Suppressor macrophage (primary cell): ENCODE measurements around the gene STK40.
A peak's percentile ranks its signal among the peaks of the same experiment; 100 is the strongest.

Experiments used
- DNase-seq, 4 experiments: peaks; one replicate each; pipeline ENCODE4 v3.0.0-alpha.2; 2020 to 2022

The STK40 gene

GRCh38 chr1:36369061-36369861, 16.5 kb downstream of the STK40 start:
- DNase-seq = peak; percentile 73 to 86 (median 84)

GRCh38 chr1:36367798-36368197, 17.9 kb downstream of the STK40 start:
- DNase-seq = no peak

GRCh38 chr1:36367066-36367465, 18.7 kb downstream of the STK40 start:
- DNase-seq = no peak

- peak; percentile 68 to 86 (median 82) for DNase-seq
These were observed 19.5 kb downstream of the STK40 start for GRCh38 chr1:36366091-36366661.

GRCh38 chr1:36365381-36365780, 20.3 kb downstream of the STK40 start:
- DNase-seq = peak; percentile 77 to 93 (median 86)

GRCh38 chr1:36359911-36360550, 25.7 kb downstream of the STK40 start:
- peak in 3 of 4 experiments; percentile 55 to 69 (median 64) for DNase-seq

GRCh38 chr1:36359383-36359782, 26.3 kb downstream of the STK40 start:
- no peak for DNase-seq

- no peak for DNase-seq
These were observed 27.1 kb downstream of the STK40 start for GRCh38 chr1:36358514-36359084.

GRCh38 chr1:36355811-36356210, 29.9 kb downstream of the STK40 start:
- no peak for DNase-seq

GRCh38 chr1:36354486-36354885, 31.2 kb downstream of the STK40 start:
- DNase-seq = no peak

GRCh38 chr1:36352910-36353878, 32.5 kb downstream of the STK40 start:
- no peak for DNase-seq

GRCh38 chr1:36352125-36352909, 33.4 kb downstream of the STK40 start:
- DNase-seq = no peak

- DNase-seq = peak; percentile 36 to 69 (median 46)
These were observed 34.3 kb downstream of the STK40 start for GRCh38 chr1:36351227-36351977.

- DNase-seq = peak; percentile 59 to 75 (median 67)
These were observed 35.0 kb downstream of the STK40 start for GRCh38 chr1:36350659-36351226.

- DNase-seq = no peak
These were observed 35.9 kb downstream of the STK40 start for GRCh38 chr1:36349839-36350238.

- DNase-seq = peak; percentile 25 to 58 (median 57)
These were observed 36.5 kb downstream of the STK40 start for GRCh38 chr1:36349241-36349671.

- no peak for DNase-seq
These were observed 38.9 kb downstream of the STK40 start for GRCh38 chr1:36346741-36347370.

- DNase-seq = no peak
These were observed 40.4 kb downstream of the STK40 start for GRCh38 chr1:36345353-36345752.

- DNase-seq = no peak
These were observed 41.4 kb downstream of the STK40 start for GRCh38 chr1:36344395-36344680.
